Lung (tissue), 12 donors: ENCODE results near the gene CCDC159. TPM values are rescaled to one million over a fixed set of nuclear protein-coding genes. Genes with fewer than 3 reads are reported as not detected.
A peak's percentile ranks its signal among the peaks of the same experiment; 100 is the strongest.

Experiments
- ATAC-seq: fragments of 200-7000 bp; cut with Tn5 transposase; one replicate; pipeline ENCODE4 v1.9.1; 2020; ENCODE audit warnings: moderate number of reproducible peaks; ENCODE audit not compliant: insufficient read depth, low FRiP score
- DNase-seq, 3 donors: peaks; one replicate each; pipeline ENCODE4 v3.0.0-alpha.2; 2013 to 2017
- H3K27ac ChIP-seq, 2 donors: one replicate each; pipeline ENCODE4 v1.5.1; 2013; ENCODE audit warnings: mild to moderate bottlenecking in 2 of 2, moderate library complexity in 2 of 2, control low read depth in 1 of 2, inconsistent platforms in 1 of 2, low read depth in 1 of 2, low read length in 1 of 2
- H3K27me3 ChIP-seq, 3 donors: one replicate each; pipeline ENCODE4 v1.5.1; 2013; ENCODE audit warnings: low read length in 2 of 3; ENCODE audit not compliant: control insufficient read depth in 3 of 3, insufficient read depth in 3 of 3
- H3K36me3 ChIP-seq, 4 donors: one replicate each; pipeline ENCODE4 v1.5.1; 2013; ENCODE audit warnings: low read length in 4 of 4, mild to moderate bottlenecking in 1 of 4, moderate library complexity in 1 of 4; ENCODE audit not compliant: control insufficient read depth in 4 of 4, insufficient read depth in 4 of 4
- H3K4me1 ChIP-seq, 5 donors: one replicate each; pipeline ENCODE4 v1.5.1; 2013; ENCODE audit warnings: low read length in 5 of 5, mild to moderate bottlenecking in 2 of 5, moderate library complexity in 1 of 5; ENCODE audit not compliant: control insufficient read depth in 5 of 5, insufficient read depth in 5 of 5
- H3K4me3 ChIP-seq: one replicate; pipeline ENCODE4 v1.5.1; 2013; ENCODE audit warnings: mild to moderate bottlenecking, control low read depth, moderate library complexity
- H3K9ac ChIP-seq, 2 donors: one replicate each; pipeline ENCODE4 v1.5.1; 2013; ENCODE audit warnings: low read length in 2 of 2, control low read depth in 1 of 2; ENCODE audit not compliant: insufficient read depth in 1 of 2
- H3K9me3 ChIP-seq, 4 donors: one replicate each; pipeline ENCODE4 v1.5.1; 2013; ENCODE audit warnings: low read length in 3 of 4, mild to moderate bottlenecking in 1 of 4, moderate library complexity in 1 of 4; ENCODE audit not compliant: control insufficient read depth in 4 of 4, insufficient read depth in 3 of 4
- WGBS, 2 donors: extraction: QIAGEN DNeasy Blood & Tissue Kit; methylation state at CpG; one replicate each; pipeline ENCODE4 v1.1.7; 2013; 5-methylcytosine and 5-hydroxymethylcytosine counted together
- polyA plus RNA-seq, 2 donors: library from polyadenylated mRNA; stranded (reverse); fragments of 200-250 nt; gene quantifications; one replicate each; pipeline ENCODE4 v1.2.1, GENCODE V29; 2013
- total RNA-seq, 2 donors: library from RNA; depleted of rRNA in 1 of 2; stranded (reverse); fragments of >200 nt in 1 of 2; gene quantifications; one replicate each; pipeline ENCODE4 v1.2.1, GENCODE V29; 2014 to 2021
- TF ChIP-seq, protein P1 (sequence below): IDR thresholded peaks from 2 replicates; pipeline ENCODE4 v1.5.1; 2012; ENCODE audit warnings: mild to moderate bottlenecking; ENCODE audit errors: control extremely low read depth, extremely low read depth
- donor health status: control.
- donor health status: control.
- donor health status: Bipolar disorder and iron deficiency.
- donor health status: healthy.
- donor health status: DM: yes; HTN: yes; CAD: no.

CCDC159 gene
- total and polyA plus RNA-seq, 4 donors = 25.8 to 55.2 (median 33.7) TPM

DNA sequence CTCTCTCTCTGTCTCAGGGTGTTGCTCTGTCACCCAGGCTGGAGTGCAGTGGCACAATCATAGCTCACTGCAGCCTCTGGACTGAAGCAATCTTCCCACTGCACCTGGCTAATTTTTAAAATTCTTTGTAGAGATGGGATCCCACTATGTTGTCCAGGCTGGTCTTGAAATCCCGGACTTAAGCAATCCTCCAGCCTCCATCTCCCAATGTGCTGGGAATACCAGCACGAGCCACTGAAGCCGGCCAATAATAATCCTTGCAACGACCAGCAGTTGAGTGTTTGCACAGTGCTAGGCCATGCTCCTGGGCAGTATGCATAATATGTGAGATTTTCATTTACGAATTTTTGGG is 38.4 kb downstream of the CCDC159 start:
- DNase-seq = no peak
- no peak overlapping the region for H3K4me3 ChIP-seq
- H3K36me3 ChIP-seq = no peaks in the 10 kb centered on the region
- peaks cover 0 to 23% (median 6%) of the 10 kb centered on the region in 5 donors for H3K4me1 ChIP-seq
- ATAC-seq = no peak
- H3K9ac ChIP-seq = no peak overlapping the region
- WGBS, 2 donors = 73 to 84% methylated on average over 5 of the region's 5 CpGs
- H3K9me3 ChIP-seq = peaks cover 0 to 2% (median 0%) of the 10 kb centered on the region in 4 donors
- no peak overlapping the region for H3K27ac ChIP-seq
- H3K27me3 ChIP-seq = peaks cover 0 to 7% (median 6%) of the 10 kb centered on the region in 3 donors
- TF ChIP-seq, protein P1, sequence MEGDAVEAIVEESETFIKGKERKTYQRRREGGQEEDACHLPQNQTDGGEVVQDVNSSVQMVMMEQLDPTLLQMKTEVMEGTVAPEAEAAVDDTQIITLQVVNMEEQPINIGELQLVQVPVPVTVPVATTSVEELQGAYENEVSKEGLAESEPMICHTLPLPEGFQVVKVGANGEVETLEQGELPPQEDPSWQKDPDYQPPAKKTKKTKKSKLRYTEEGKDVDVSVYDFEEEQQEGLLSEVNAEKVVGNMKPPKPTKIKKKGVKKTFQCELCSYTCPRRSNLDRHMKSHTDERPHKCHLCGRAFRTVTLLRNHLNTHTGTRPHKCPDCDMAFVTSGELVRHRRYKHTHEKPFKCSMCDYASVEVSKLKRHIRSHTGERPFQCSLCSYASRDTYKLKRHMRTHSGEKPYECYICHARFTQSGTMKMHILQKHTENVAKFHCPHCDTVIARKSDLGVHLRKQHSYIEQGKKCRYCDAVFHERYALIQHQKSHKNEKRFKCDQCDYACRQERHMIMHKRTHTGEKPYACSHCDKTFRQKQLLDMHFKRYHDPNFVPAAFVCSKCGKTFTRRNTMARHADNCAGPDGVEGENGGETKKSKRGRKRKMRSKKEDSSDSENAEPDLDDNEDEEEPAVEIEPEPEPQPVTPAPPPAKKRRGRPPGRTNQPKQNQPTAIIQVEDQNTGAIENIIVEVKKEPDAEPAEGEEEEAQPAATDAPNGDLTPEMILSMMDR = no peak

DNA sequence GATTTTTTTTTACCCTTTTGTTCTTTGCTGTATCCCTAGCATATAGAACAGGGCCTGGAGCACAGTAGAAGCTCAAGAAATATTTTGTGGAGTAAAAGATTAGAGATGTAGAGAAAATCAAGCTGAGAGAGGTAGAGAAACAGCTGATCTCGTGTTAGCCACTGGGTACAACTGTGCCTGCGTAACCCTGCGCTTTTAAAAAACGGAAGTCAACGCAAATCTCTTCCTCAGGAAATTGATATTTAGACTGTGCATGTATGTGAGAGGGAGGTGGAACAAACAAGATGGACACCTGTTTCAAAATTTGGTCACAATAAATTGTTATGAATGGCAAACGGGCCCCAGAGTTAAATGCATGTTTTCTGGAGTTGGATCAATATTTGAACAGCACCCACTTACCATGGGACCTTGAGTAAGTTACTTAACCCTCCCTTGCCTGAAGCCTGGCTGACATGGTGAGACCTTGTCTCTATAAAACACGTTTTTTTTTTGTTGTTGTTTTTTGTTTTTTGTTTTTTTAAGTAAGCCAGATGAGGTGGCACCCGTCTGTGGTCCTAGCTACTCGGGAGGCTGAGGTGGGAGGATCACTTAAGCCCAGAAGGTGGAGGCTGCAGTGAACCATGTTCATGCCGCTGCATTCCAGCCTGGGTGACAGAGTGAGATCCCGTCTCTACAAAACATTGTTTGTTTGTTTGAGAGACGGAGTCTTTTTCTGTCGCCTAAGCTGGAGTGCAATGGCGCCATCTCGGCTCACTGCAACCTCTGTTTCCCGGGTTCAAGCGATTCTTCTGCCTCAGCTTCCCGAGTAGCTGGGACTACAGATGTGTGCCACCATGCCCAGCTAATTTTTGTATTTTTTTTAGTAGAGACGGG is 41.1 kb downstream of the CCDC159 start:
- no peak overlapping the region for H3K9ac ChIP-seq
- H3K27me3 ChIP-seq = peaks cover 0 to 7% (median 3%) of the 10 kb centered on the region in 3 donors
- no peak overlapping the region for H3K27ac ChIP-seq
- DNase-seq = peak in 2 of 3 donors; percentile 27 to 44
- H3K4me3 ChIP-seq = no peak overlapping the region
- peaks cover 0 to 13% (median 6%) of the 10 kb centered on the region in 5 donors for H3K4me1 ChIP-seq
- TF ChIP-seq, protein P1 = no peak
- no peaks in the 10 kb centered on the region for H3K36me3 ChIP-seq
- peaks cover 0 to 5% (median 0%) of the 10 kb centered on the region in 4 donors for H3K9me3 ChIP-seq
- WGBS, 2 donors = 55 to 58% methylated on average over 19 of the region's 19 CpGs
- no peak for ATAC-seq

DNA sequence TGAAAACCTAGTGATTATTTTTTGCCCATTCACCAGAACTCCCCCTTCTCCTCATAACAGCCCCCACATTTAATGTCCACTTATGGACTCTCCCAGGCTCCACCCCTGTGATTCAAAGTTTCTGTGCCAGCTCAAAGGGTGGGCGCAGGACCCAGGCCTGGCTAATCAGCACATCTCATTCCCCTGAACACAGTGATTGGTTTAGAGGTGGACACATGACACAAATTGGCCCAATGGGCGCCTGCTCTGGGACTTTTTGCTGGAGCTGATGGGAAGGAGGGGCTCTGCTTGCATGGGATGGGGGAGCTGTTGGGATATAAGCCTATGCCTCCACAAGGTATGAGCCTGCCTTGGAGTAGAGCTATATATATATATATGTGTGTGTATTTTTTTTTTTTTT is 44.0 kb downstream of the CCDC159 start:
- Histone ChIP-seq H3K9ac (no peak overlapping the region), H3K27ac (no peak overlapping the region), H3K4me3 (no peak overlapping the region), H3K9me3 (peaks cover 0 to 3% (median 0%) of the 10 kb centered on the region in 4 donors), H3K27me3 (no peaks in the 10 kb centered on the region), H3K36me3 (peaks cover 0 to 6% (median 0%) of the 10 kb centered on the region in 4 donors), H3K4me1 (peaks cover 0 to 2% (median 0%) of the 10 kb centered on the region in 5 donors)
- 96 to 100% methylated on average over 2 of the region's 2 CpGs for WGBS, 2 donors
- DNase-seq (no peak), ATAC-seq (no peak)
- TF ChIP-seq, protein P1 = no peak
